Measurements from ENCODE around the gene PLEKHA4. TPM values are rescaled to one million over a fixed set of nuclear protein-coding genes. Genes with fewer than 3 reads are reported as not detected.
"Not testable (repeated sequence)": the region's sequence is repeated elsewhere in the genome, so short reads cannot be mapped to it uniquely, and the experiment has no call there.

The PLEKHA4 gene
- total RNA-seq, 1 donor from 2014 or later = 2.6 TPM

DNA sequence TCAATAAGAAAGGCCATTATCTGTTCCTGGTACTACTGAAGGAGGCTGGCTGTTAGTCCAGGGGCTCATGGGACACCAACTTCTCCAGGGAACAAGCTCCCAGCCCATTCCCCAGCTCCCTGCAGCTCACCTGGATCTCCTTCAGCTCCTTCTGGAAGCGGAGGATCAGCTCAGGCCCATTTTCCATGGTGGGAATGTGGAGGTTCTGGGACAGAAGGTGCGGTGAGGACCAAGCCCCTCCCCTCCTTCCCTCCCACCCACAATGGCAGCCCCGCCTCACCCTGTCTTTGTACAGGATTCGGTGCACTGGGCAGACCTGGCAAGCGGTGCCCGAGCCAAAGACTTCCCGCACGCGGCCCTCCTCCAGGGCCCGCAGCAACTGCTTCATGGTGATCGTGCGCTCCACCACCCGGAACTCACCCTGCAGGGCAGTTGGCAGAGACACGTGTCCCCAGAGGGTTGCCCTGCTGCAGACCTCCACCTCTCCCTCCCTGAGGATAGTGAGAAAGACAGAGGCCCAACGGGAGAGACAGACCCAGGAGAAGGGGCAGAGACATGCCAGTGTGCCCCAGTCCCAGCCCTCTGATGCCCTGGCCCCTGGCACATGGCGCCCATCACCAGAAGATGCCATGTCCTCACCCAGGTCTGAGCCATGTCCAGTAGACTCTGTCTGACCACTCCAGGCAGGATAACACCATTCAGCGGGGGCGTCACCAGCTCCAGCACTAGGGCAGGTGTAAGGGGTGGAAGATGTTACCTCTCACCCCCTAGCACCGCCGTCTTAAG lies 71.9 kb downstream of the PLEKHA4 start:
- no peak for DNase-seq

DNA sequence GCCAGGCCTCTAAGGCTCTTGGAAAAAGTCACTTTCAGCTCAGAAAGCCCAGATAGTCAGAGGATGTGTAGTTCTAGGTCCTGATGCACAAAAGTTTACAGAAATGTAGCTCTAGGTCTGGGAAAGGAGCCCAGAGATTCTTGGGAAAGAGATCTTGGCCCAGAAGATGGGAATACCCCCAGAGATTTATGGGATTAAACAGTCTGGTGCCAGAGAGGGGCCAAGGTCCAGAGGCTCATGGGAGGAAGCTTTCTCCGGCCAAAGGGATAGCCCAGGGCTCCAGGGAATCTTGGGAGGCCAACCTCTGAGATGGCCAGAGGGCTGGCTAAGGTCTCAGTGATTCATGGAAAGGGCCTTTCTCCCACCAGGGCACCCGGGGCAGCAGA lies 72.7 kb downstream of the PLEKHA4 start:
- DNase-seq = no peak

DNA sequence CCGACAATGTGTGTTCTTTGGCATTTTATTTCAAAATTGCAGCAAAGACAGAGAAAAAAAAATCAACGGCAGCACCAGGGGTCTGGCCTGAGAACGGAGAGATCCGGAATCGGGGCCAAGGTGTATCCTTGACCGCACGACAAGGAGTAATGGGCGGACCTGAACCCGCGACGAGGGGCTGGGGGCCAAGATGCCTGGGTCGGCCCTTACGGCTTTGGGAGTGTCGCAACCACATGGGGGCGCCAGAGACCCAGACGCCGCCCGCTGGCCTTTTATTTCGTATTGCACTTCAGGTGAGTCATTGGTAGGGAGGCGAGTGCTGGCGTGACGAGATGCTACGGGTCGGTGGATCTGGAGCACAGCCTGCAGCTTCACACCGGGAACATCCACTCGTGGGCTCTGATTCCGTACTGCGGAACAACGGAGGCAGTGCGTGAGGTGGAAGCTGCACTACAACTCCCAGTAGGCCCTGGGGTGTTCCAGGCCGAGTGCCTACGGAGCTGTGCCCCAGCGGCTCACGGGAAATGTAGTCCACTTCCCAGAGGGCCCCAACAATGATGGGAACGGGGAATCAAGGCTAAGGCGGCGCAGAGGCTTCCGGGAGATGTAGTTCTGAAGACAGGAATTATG lies 73.2 kb downstream of the PLEKHA4 start:
- DNase-seq = peak; percentile 96

DNA sequence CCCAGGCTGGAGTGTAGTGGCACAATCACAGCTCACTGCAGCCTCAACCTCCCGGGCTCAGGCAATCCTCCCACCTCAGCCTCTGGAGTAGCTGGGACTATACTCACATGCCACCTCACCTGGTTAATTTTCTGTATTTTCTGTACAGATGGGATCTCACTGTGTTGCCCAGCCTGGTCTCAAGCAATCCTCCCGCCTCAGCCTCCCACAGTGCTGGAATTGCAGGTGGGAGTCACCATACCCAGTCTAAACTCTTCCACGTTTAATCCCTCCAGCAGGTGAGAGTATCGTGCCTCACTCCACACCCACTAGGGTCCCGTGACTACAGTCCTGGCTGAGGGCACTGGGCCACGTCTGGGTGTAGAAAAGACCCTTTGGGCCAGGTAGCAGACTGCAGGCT lies 74.1 kb downstream of the PLEKHA4 start:
- DNase-seq = no peak

DNA sequence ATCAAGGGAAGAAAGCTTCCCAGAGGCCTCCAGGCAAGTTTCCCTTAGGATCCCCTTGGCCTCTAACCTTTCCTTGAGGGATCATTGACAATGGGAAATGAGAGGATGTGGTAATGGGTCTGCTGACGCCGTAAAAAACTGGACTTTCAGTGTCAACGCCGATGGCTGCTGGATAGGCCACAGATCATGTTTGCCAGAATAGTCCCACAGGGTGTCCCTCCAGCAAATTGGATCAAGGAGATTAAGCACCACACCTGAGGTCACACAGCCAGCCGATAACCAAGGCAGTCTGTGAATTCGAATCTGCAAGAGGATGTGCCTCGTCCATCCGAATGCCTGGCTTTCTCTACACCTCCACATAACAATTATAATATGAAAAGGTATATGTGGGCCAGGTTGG lies 75.1 kb downstream of the PLEKHA4 start:
- no peak for DNase-seq

DNA sequence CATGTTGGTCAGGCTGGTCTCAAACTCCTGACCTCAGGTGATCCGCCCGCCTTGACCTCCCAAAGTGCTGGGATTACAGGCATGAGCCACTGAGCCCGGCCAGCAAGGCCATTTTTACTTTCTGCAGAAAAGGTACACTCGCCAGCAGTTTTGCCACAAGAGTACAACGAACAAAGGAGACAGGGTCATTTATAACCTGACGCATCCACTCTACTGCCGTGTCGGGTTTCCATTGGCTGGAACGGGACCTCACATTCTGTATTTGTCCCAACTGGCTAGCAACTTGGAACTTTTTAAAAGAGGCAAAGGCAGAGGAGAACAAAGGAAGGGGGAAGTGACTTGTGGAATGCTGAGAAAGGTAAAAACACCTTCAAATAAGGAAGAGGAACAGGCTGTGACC lies 81.1 kb downstream of the PLEKHA4 start:
- not testable (repeated sequence) for DNase-seq

Other genes starting within 250 kb of the PLEKHA4 start
- 1,626 and 2,230 TPM in 2 replicates for gene RPL18, start 249.4 kb downstream of the PLEKHA4 start, total RNA-seq
- gene SPHK2, start 249.1 kb downstream of the PLEKHA4 start, total RNA-seq = 8.8 and 12.6 TPM in 2 replicates
- gene DBP, start 231.2 kb downstream of the PLEKHA4 start, total RNA-seq = 1.6 and 3.1 TPM in 2 replicates
- gene CA11, start 222.4 kb downstream of the PLEKHA4 start, total RNA-seq = 1.7 and 4.8 TPM in 2 replicates
- gene NTN5, start 195.6 kb downstream of the PLEKHA4 start, total RNA-seq = 0.05 TPM in 1 of 2 replicates, not detected in the other
- gene FUT2, start 172.6 kb downstream of the PLEKHA4 start, total RNA-seq = not detected in 2 replicates
- 0.09 and 0.51 TPM in 2 replicates for gene MAMSTR, start 148.9 kb downstream of the PLEKHA4 start, total RNA-seq
- gene RASIP1, start 128.0 kb downstream of the PLEKHA4 start, total RNA-seq = 130 and 154 TPM in 2 replicates
- 0.17 and 0.28 TPM in 2 replicates for gene IZUMO1, start 121.7 kb downstream of the PLEKHA4 start, total RNA-seq
- gene FUT1, start 116.0 kb downstream of the PLEKHA4 start, total RNA-seq = 8.1 and 10.9 TPM in 2 replicates
- not detected in 2 replicates for gene FGF21, start 113.1 kb downstream of the PLEKHA4 start, total RNA-seq
- 40.7 and 56.7 TPM in 2 replicates for gene BCAT2, start 57.6 kb downstream of the PLEKHA4 start, total RNA-seq
- gene HSD17B14, start 32.1 kb downstream of the PLEKHA4 start, total RNA-seq = 1.5 and 8.0 TPM in 2 replicates
- gene PPP1R15A, start 3.8 kb upstream of the PLEKHA4 start, total RNA-seq = 39.2 and 59.6 TPM in 2 replicates
- 0.34 TPM in 1 of 2 replicates, not detected in the other for gene TULP2, start 30.1 kb upstream of the PLEKHA4 start, total RNA-seq
- gene NUCB1, start 31.7 kb upstream of the PLEKHA4 start, total RNA-seq = 167 and 333 TPM in 2 replicates
- not detected in 2 replicates for gene DHDH, start 65.1 kb upstream of the PLEKHA4 start, total RNA-seq
- 96.8 and 134 TPM in 2 replicates for gene BAX, start 86.3 kb upstream of the PLEKHA4 start, total RNA-seq
- 1,252 and 1,399 TPM in 2 replicates for gene FTL, start 96.7 kb upstream of the PLEKHA4 start, total RNA-seq
- gene GYS1, start 124.7 kb upstream of the PLEKHA4 start, total RNA-seq = 14.8 and 28.8 TPM in 2 replicates
- 172 and 278 TPM in 2 replicates for gene RUVBL2, start 125.3 kb upstream of the PLEKHA4 start, total RNA-seq
- not detected in 2 replicates for gene LHB, start 148.5 kb upstream of the PLEKHA4 start, total RNA-seq
- not detected in 2 replicates for gene CGB3, start 155.7 kb upstream of the PLEKHA4 start, total RNA-seq
- not detected in 2 replicates for gene CGB2, start 163.3 kb upstream of the PLEKHA4 start, total RNA-seq
- not detected in 2 replicates for gene CGB1, start 168.3 kb upstream of the PLEKHA4 start, total RNA-seq
- not detected in 2 replicates for gene CGB5, start 175.2 kb upstream of the PLEKHA4 start, total RNA-seq
- gene CGB8, start 180.5 kb upstream of the PLEKHA4 start, total RNA-seq = not detected in 2 replicates
- gene CGB7, start 189.1 kb upstream of the PLEKHA4 start, total RNA-seq = not detected in 2 replicates
- not detected in 2 replicates for gene NTF4, start 196.2 kb upstream of the PLEKHA4 start, total RNA-seq
- not detected in 2 replicates for gene KCNA7, start 204.1 kb upstream of the PLEKHA4 start, total RNA-seq
- gene SNRNP70, start 216.8 kb upstream of the PLEKHA4 start, total RNA-seq = 142 and 166 TPM in 2 replicates
- gene LIN7B, start 245.8 kb upstream of the PLEKHA4 start, total RNA-seq = 0.56 and 0.68 TPM in 2 replicates

Data from dermis blood vessel endothelial cell (primary cell).